ENCODE results near the gene SCEL.

The SCEL gene

GRCh38 chr13:77548095-77548494 lies 12.6 kb downstream of the SCEL start:
- no peak for TF ChIP-seq POLR2AphosphoS5 (IDR thresholded peaks at IDR 0.05; ENCODE audit: low read depth)
- TF ChIP-seq CTCF (IDR thresholded peaks at IDR 0.05; ENCODE audit: insufficient read depth, low read length): no peak
- no peak for TF ChIP-seq SPI1 (IDR thresholded peaks at IDR 0.05; ENCODE audit: borderline replicate concordance, low read depth)
- TF ChIP-seq REST (IDR thresholded peaks at IDR 0.05; ENCODE audit: insufficient replicate concordance, low read depth): no peak
- no peak for TF ChIP-seq GABPA (IDR thresholded peaks at IDR 0.05; ENCODE audit: low read depth)
- Histone ChIP-seq H3K4me3 (replicated peaks; ENCODE audit: insufficient read depth, low read length) (no peak overlapping the region), H3K27ac (replicated peaks) (no peak overlapping the region), H3K27me3 (ENCODE audit: insufficient read depth, poor library complexity, severe bottlenecking) (no peaks in the 10 kb centered on the region)
- DNase-seq (ENCODE audit: low read depth in 1 of 2, low spot score in 1 of 2): no peak

GRCh38 chr13:77548594-77548993 lies 13.1 kb downstream of the SCEL start:
- H3K27me3 ChIP-seq (ENCODE audit: insufficient read depth, poor library complexity, severe bottlenecking): no peaks in the 10 kb centered on the region
- TF ChIP-seq POLR2AphosphoS5 (IDR thresholded peaks at IDR 0.05; ENCODE audit: low read depth) (no peak), REST (IDR thresholded peaks at IDR 0.05; ENCODE audit: insufficient replicate concordance, low read depth) (no peak), SPI1 (IDR thresholded peaks at IDR 0.05; ENCODE audit: borderline replicate concordance, low read depth) (no peak), GABPA (IDR thresholded peaks at IDR 0.05; ENCODE audit: low read depth) (no peak), CTCF (IDR thresholded peaks at IDR 0.05; ENCODE audit: insufficient read depth, low read length) (no peak)
- no peak for DNase-seq (ENCODE audit: low read depth in 1 of 2, low spot score in 1 of 2)
- no peak overlapping the region for H3K27ac ChIP-seq (replicated peaks)
- H3K4me3 ChIP-seq (replicated peaks; ENCODE audit: insufficient read depth, low read length): no peak overlapping the region

GRCh38 chr13:77554069-77554468 lies 18.6 kb downstream of the SCEL start:
- Histone ChIP-seq H3K4me3 (replicated peaks; ENCODE audit: insufficient read depth, low read length) (no peak overlapping the region), H3K27ac (replicated peaks) (no peak overlapping the region), H3K27me3 (ENCODE audit: insufficient read depth, poor library complexity, severe bottlenecking) (no peaks in the 10 kb centered on the region)
- DNase-seq (ENCODE audit: low read depth in 1 of 2, low spot score in 1 of 2): no peak
- TF ChIP-seq REST (IDR thresholded peaks at IDR 0.05; ENCODE audit: insufficient replicate concordance, low read depth) (no peak), CTCF (IDR thresholded peaks at IDR 0.05; ENCODE audit: insufficient read depth, low read length) (no peak), POLR2AphosphoS5 (IDR thresholded peaks at IDR 0.05; ENCODE audit: low read depth) (no peak), SPI1 (IDR thresholded peaks at IDR 0.05; ENCODE audit: borderline replicate concordance, low read depth) (no peak), GABPA (IDR thresholded peaks at IDR 0.05; ENCODE audit: low read depth) (no peak)
